Parathyroid adenoma (tissue), 2 donors: ENCODE results near the gene POLR2M.

Experiments
- H2AFZ ChIP-seq: fragments of 300-600 bp; sonication (generic); one replicate; pipeline ENCODE4 v1.7.0; 2017; ENCODE audit warnings: antibody characterized with exemption, mild to moderate bottlenecking
- H3K27ac ChIP-seq: fragments of 300-600 bp; sonication (generic); one replicate; pipeline ENCODE4 v1.7.0; 2017
- H3K27me3 ChIP-seq: fragments of 300-600 bp; sonication (generic); one replicate; pipeline ENCODE4 v1.7.0; 2017; ENCODE audit warnings: low read length; ENCODE audit not compliant: control insufficient read depth, insufficient read depth
- H3K36me3 ChIP-seq: fragments of 300-600 bp; sonication (generic); one replicate; pipeline ENCODE4 v1.7.0; 2017; ENCODE audit warnings: low read length; ENCODE audit not compliant: control insufficient read depth, insufficient read depth
- H3K4me1 ChIP-seq: fragments of 300-600 bp; sonication (generic); one replicate; pipeline ENCODE4 v1.7.0; 2017; ENCODE audit warnings: control low read depth
- H3K4me2 ChIP-seq: fragments of 300-600 bp; sonication (generic); one replicate; pipeline ENCODE4 v1.7.0; 2017; ENCODE audit warnings: low read length
- H3K4me3 ChIP-seq: fragments of 300-600 bp; sonication (generic); one replicate; pipeline ENCODE4 v1.7.0; 2017; ENCODE audit warnings: low read depth, low read length
- H3K79me2 ChIP-seq: fragments of 300-600 bp; sonication (generic); one replicate; pipeline ENCODE4 v1.7.0; 2017; ENCODE audit warnings: control low read depth
- H3K9ac ChIP-seq: fragments of 300-600 bp; sonication (generic); one replicate; pipeline ENCODE4 v1.7.0; 2017; ENCODE audit warnings: mild to moderate bottlenecking
- H3K9me3 ChIP-seq: fragments of 300-600 bp; sonication (generic); one replicate; pipeline ENCODE4 v1.7.0; 2017; ENCODE audit warnings: low read length; ENCODE audit not compliant: control insufficient read depth
- TF ChIP-seq, protein P1 (sequence below): fragments of 300-600 bp; sonication (generic); IDR thresholded peaks from one replicate; pipeline ENCODE4 v1.7.0; 2017; ENCODE audit warnings: antibody characterized with exemption, mild to moderate bottlenecking
- donor health status: primary hyperparathyroidism.

The POLR2M gene

GRCh38 chr15:57747206-57747896 is 40.8 kb downstream of the POLR2M start:
- H3K36me3 ChIP-seq = no peaks in the 10 kb centered on the region
- H3K4me2 ChIP-seq = no peak overlapping the region
- no peaks in the 10 kb centered on the region for H3K27me3 ChIP-seq
- no peak overlapping the region for H3K27ac ChIP-seq
- no peaks in the 10 kb centered on the region for H3K4me1 ChIP-seq
- TF ChIP-seq, protein P1, sequence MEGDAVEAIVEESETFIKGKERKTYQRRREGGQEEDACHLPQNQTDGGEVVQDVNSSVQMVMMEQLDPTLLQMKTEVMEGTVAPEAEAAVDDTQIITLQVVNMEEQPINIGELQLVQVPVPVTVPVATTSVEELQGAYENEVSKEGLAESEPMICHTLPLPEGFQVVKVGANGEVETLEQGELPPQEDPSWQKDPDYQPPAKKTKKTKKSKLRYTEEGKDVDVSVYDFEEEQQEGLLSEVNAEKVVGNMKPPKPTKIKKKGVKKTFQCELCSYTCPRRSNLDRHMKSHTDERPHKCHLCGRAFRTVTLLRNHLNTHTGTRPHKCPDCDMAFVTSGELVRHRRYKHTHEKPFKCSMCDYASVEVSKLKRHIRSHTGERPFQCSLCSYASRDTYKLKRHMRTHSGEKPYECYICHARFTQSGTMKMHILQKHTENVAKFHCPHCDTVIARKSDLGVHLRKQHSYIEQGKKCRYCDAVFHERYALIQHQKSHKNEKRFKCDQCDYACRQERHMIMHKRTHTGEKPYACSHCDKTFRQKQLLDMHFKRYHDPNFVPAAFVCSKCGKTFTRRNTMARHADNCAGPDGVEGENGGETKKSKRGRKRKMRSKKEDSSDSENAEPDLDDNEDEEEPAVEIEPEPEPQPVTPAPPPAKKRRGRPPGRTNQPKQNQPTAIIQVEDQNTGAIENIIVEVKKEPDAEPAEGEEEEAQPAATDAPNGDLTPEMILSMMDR = no peak
- peak overlapping the region; percentile 11 for H2AFZ ChIP-seq
- H3K9ac ChIP-seq = no peak overlapping the region
- H3K9me3 ChIP-seq = no peaks in the 10 kb centered on the region
- no peak overlapping the region for H3K4me3 ChIP-seq
- H3K79me2 ChIP-seq = no peaks in the 10 kb centered on the region

- Histone ChIP-seq H3K27ac (no peak overlapping the region), H3K9me3 (no peaks in the 10 kb centered on the region), H3K4me3 (no peak overlapping the region), H3K79me2 (no peaks in the 10 kb centered on the region), H3K4me1 (no peaks in the 10 kb centered on the region), H2AFZ (no peak overlapping the region), H3K9ac (no peak overlapping the region), H3K4me2 (no peak overlapping the region), H3K27me3 (no peaks in the 10 kb centered on the region), H3K36me3 (no peaks in the 10 kb centered on the region)
- TF ChIP-seq, protein P1 = peak; percentile 19
Measured at GRCh38 chr15:57751177-57751800, 44.8 kb downstream of the POLR2M start.

- Histone ChIP-seq H3K4me1 (no peaks in the 10 kb centered on the region), H3K4me3 (no peak overlapping the region), H2AFZ (no peak overlapping the region), H3K9ac (no peak overlapping the region), H3K79me2 (no peaks in the 10 kb centered on the region), H3K36me3 (no peaks in the 10 kb centered on the region), H3K4me2 (no peak overlapping the region), H3K27ac (no peak overlapping the region), H3K9me3 (no peaks in the 10 kb centered on the region), H3K27me3 (no peaks in the 10 kb centered on the region)
- TF ChIP-seq, protein P1 = no peak
Measured at GRCh38 chr15:57752436-57752835, 45.9 kb downstream of the POLR2M start.

DNA sequence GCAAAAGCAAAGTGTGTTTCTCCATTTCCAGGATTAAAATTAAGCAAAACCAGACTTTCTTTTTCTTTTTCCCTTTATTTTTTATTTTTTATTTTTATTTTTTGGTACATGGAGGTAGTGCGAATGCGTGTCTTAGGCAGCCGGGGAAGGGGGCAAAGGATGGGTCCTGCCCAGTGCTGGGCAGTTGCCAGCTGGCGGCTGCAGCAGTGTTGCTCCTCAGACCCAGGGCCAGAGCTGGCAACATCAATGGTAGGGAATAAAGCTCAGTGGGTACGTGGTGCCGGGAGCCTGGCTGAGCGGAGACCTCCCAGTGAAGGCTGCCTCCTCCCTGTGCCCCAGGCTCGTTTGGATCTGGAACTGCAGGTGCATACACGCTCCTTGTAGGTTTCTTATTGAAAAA is 46.3 kb downstream of the POLR2M start:
- Histone ChIP-seq H3K4me2 (no peak overlapping the region), H3K27ac (no peak overlapping the region), H3K27me3 (no peaks in the 10 kb centered on the region), H3K36me3 (no peaks in the 10 kb centered on the region), H3K4me1 (no peaks in the 10 kb centered on the region), H2AFZ (no peak overlapping the region), H3K9ac (no peak overlapping the region), H3K4me3 (no peak overlapping the region), H3K9me3 (no peaks in the 10 kb centered on the region), H3K79me2 (no peaks in the 10 kb centered on the region)
- TF ChIP-seq, protein P1 = no peak

DNA sequence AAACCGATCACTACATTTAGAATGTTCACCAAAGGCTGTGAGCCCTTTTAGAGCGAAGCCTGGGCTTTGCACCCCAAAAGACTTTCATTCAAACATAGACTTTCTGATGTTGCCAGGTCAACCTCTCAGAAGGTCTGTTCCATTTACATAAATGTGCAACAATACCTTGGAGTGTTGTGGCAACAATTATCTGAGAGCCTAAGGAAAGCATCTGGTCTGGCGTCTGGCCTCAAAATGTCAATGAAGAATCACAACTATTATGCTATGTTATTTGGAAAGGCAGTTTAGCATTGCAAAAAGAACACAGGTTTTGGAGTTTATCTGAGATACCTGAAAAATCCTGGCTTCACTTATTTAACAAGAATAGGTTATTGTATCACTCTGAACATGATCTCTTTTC is 50.0 kb downstream of the POLR2M start:
- no peaks in the 10 kb centered on the region for H3K79me2 ChIP-seq
- TF ChIP-seq, protein P1 = no peak
- no peaks in the 10 kb centered on the region for H3K4me1 ChIP-seq
- no peaks in the 10 kb centered on the region for H3K27me3 ChIP-seq
- no peak overlapping the region for H3K4me2 ChIP-seq
- H3K27ac ChIP-seq = no peak overlapping the region
- no peak overlapping the region for H3K4me3 ChIP-seq
- no peaks in the 10 kb centered on the region for H3K36me3 ChIP-seq
- H3K9ac ChIP-seq = no peak overlapping the region
- no peaks in the 10 kb centered on the region for H3K9me3 ChIP-seq
- H2AFZ ChIP-seq = no peak overlapping the region
